Testis (tissue), 2 donors: Measurements from ENCODE around the gene ALDH16A1.

Experiments
- POLR2A ChIP-seq: fragments of 450-650 bp; IDR thresholded peaks from one replicate; pipeline ENCODE4 v1.6.1; 2017; ENCODE audit warnings: antibody characterized with exemption, mild to moderate bottlenecking, moderate library complexity
- TF ChIP-seq, protein P1 (sequence below), 3 experiments: fragments of 450-650 bp in 2 of 3; fragments of 200-600 bp in 1 of 3; sonication (generic) in 1 of 3; IDR thresholded peaks; one replicate each; pipeline ENCODE4 v1.5.1; 2016 to 2019; ENCODE audit warnings: antibody characterized with exemption in 3 of 3, mild to moderate bottlenecking in 2 of 3, moderate library complexity in 1 of 3

DNA sequence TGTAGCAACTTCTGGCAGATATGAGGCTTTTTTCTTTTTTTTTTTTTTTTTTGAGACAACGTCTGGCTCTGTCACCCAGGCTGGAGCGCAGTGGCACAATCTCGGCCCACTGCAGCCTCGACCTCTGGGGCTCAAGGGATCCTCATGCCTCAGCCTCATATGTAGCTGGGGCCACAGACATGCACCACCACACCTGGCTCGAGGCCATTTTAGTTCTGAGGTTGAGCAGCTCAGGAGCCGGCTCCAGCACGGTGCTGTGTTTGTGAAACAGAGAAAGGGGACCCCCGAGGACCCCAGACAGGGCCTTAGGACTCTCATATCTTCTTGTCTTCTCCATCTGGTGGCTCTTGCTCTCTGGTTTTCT, 17.6 kb downstream of the ALDH16A1 start:
- TF ChIP-seq, protein P1, sequence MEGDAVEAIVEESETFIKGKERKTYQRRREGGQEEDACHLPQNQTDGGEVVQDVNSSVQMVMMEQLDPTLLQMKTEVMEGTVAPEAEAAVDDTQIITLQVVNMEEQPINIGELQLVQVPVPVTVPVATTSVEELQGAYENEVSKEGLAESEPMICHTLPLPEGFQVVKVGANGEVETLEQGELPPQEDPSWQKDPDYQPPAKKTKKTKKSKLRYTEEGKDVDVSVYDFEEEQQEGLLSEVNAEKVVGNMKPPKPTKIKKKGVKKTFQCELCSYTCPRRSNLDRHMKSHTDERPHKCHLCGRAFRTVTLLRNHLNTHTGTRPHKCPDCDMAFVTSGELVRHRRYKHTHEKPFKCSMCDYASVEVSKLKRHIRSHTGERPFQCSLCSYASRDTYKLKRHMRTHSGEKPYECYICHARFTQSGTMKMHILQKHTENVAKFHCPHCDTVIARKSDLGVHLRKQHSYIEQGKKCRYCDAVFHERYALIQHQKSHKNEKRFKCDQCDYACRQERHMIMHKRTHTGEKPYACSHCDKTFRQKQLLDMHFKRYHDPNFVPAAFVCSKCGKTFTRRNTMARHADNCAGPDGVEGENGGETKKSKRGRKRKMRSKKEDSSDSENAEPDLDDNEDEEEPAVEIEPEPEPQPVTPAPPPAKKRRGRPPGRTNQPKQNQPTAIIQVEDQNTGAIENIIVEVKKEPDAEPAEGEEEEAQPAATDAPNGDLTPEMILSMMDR (IDR thresholded peaks at IDR 0.05): no peak
- TF ChIP-seq POLR2A: no peak
